GM12878 (cell line): Measurements from ENCODE around the gene TCEANC2. TPM values are rescaled to one million over a fixed set of nuclear protein-coding genes. Genes with fewer than 3 reads are reported as not detected.

Experiments used
- ATAC-seq: fragments of 200-7000 bp; cut with Tn5 transposase; 3 replicates; pipeline ENCODE4 v1.9.1; 2020; ENCODE audit warnings: mild to moderate bottlenecking, moderate library complexity
- BruUV-seq: library from RNA; stranded (reverse); fragments of 400-500 nt; replicated peaks from 2 replicates; lab custom pipeline; 2021; lab: Mats Ljungman, UMichigan
- CTCF ChIA-PET: fragments of 300-600 bp; sonication (Branson Sonifier 250); formaldehyde crosslinking; extraction: SDS; loops from one replicate; lab custom pipeline; 2021; ENCODE audit warnings: inconsistent platforms; lab: Yijun Ruan, JAX
- POLR2A ChIA-PET: fragments of 350-600 bp; formaldehyde crosslinking; extraction: SDS; loops from one replicate; lab custom pipeline; 2021; ENCODE audit warnings: inconsistent platforms; lab: Charles Lee
- RAD21 ChIA-PET: fragments of 300-600 bp; sonication (Branson Sonifier 250); formaldehyde crosslinking; loops from one replicate; lab custom pipeline; 2023; ENCODE audit warnings: antibody characterized with exemption; ENCODE audit not compliant: unreplicated experiment; lab: Charles Lee
- SMC1A ChIA-PET: fragments of 300-600 bp; sonication (Branson Sonifier 250); formaldehyde crosslinking; loops from one replicate; lab custom pipeline; 2023; ENCODE audit not compliant: unreplicated experiment, uncharacterized antibody; lab: Charles Lee
- DNase-seq: peaks from one replicate; pipeline ENCODE4 v3.0.0-alpha.2; 2011; ENCODE audit warnings: low read depth, low spot score
- FAIRE-seq: peaks from 3 replicates; lab custom pipeline; 2011; peaks lifted over from hg19 to GRCh38; lab: Jason Lieb, UNC
- H2AFZ ChIP-seq: 2 replicates; pipeline ENCODE4 v1.6.0; 2011; ENCODE audit warnings: low read depth, low read length, control low read depth; ENCODE audit not compliant: control insufficient read depth
- H3K27ac ChIP-seq: 2 replicates; pipeline ENCODE4 v1.5.1; 2011; ENCODE audit warnings: control low read depth; ENCODE audit not compliant: control insufficient read depth, insufficient read depth
- H3K27me3 ChIP-seq, 2 experiments: replicated peaks in 1 of 2; 2 replicates each; pipeline versions ENCODE4 v1.6.0 to v1.6.1; 2011; ENCODE audit warnings: low read length in 1 of 2; ENCODE audit not compliant: control insufficient read depth in 2 of 2, insufficient read depth in 2 of 2
- H3K36me3 ChIP-seq, 2 experiments: 2 replicates each; pipeline ENCODE4 v1.5.1; 2011; ENCODE audit warnings: low read length in 1 of 2; ENCODE audit not compliant: control insufficient read depth in 2 of 2, insufficient read depth in 2 of 2
- H3K4me1 ChIP-seq: 2 replicates; pipeline ENCODE4 v1.6.1; 2011; ENCODE audit warnings: mild to moderate bottlenecking, low read length, moderate library complexity, mixed read lengths; ENCODE audit not compliant: control insufficient read depth, insufficient read depth
- H3K4me2 ChIP-seq: 2 replicates; pipeline ENCODE4 v1.6.0; 2011; ENCODE audit warnings: control low read depth; ENCODE audit not compliant: control insufficient read depth, insufficient read depth
- H3K4me3 ChIP-seq: fragments of 200-600 bp; sonication (generic); 2 replicates; pipeline ENCODE4 v1.5.1; 2016
- H3K79me2 ChIP-seq: 2 replicates; pipeline ENCODE4 v1.6.0; 2011; ENCODE audit warnings: low read length; ENCODE audit not compliant: control insufficient read depth, insufficient read depth
- H3K9ac ChIP-seq: 2 replicates; pipeline ENCODE4 v1.8.0; 2011; ENCODE audit warnings: low read length, control low read depth, mixed read lengths; ENCODE audit not compliant: control insufficient read depth, insufficient read depth
- H3K9me3 ChIP-seq: replicated peaks from 3 replicates; pipeline ENCODE4 v1.5.1; 2011; ENCODE audit warnings: mild to moderate bottlenecking, low read length; ENCODE audit not compliant: control insufficient read depth, insufficient read depth
- H4K20me1 ChIP-seq: 2 replicates; pipeline ENCODE4 v1.6.0; 2011; ENCODE audit not compliant: control insufficient read depth, insufficient read depth
- EGR1 ChIP-seq, 2 experiments: IDR thresholded peaks; 1 replicate in 1 of 2; 2 replicates in 1 of 2; pipeline ENCODE4 v1.6.1; 2011 to 2012; ENCODE audit warnings: low read depth in 2 of 2, low read length in 2 of 2, borderline replicate concordance in 1 of 2, mild to moderate bottlenecking in 1 of 2, moderate library complexity in 1 of 2
- HCFC1 ChIP-seq: fragments of 150-350 bp; IDR thresholded peaks from 2 replicates; pipeline ENCODE4 v1.6.1; 2014; ENCODE audit warnings: low read length
- POLR2AphosphoS2 ChIP-seq: IDR thresholded peaks from 2 replicates; pipeline ENCODE4 v1.6.1; 2011; ENCODE audit warnings: low read depth, mild to moderate bottlenecking, low read length, improper control_type of control experiment, moderate library complexity
- RAD51 ChIP-seq: fragments of 450-650 bp; IDR thresholded peaks from 2 replicates; pipeline ENCODE4 v1.6.1; 2016; ENCODE audit warnings: moderate library complexity, mild to moderate bottlenecking, inconsistent platforms
- WGBS: methylation state at CpG from one replicate; pipeline ENCODE4 v1.1.6; 2016; ENCODE audit warnings: low lambda C conversion rate; ENCODE audit not compliant: insufficient replicate concordance, insufficient coverage; ENCODE audit errors: missing lambda C conversion rate; 5-methylcytosine and 5-hydroxymethylcytosine counted together
- in situ Hi-C: fragments of 300-500 bp; cut with MboI; formaldehyde crosslinking; loops from 9 replicates; pipeline ENCODE4 v1.14.3; 2018; ENCODE audit warnings: mixed read lengths
- intact Hi-C: fragments of 100-400 bp; cut with micrococcal nuclease; formaldehyde crosslinking; loops from one replicate; pipeline ENCODE4 v1.14.2; 2022; ENCODE audit not compliant: unreplicated experiment
- polyA plus RNA-seq, 11 experiments: library from polyadenylated mRNA; depleted of rRNA in 4 of 11; unstranded in 6 of 11; stranded (reverse) in 5 of 11; fragments of >200 nt; fragmentation: Nextera tagmentation in 4 of 11; fragmentation: Illumina TruSeq in 1 of 11; extraction: Ambion mirVana in 4 of 11; extraction: Trizol in 1 of 11; gene quantifications; 1 replicate in 1 of 11; 2 replicates in 10 of 11; pipeline versions ENCODE4 v1.2.1 to v1.2.3, GENCODE V29; 2011 to 2016; ENCODE audit warnings: inconsistent platforms in 2 of 11, missing spikeins in 2 of 11, low read depth in 1 of 11
- total RNA-seq, 4 experiments: library from RNA; depleted of rRNA in 3 of 4; stranded (reverse); fragments of >200 nt in 3 of 4; fragmentation: Illumina TruSeq in 1 of 4; extraction: Trizol in 1 of 4; gene quantifications; 2 replicates each; pipeline versions ENCODE4 v1.2.1 to v1.2.3, GENCODE V29; 2013 to 2021
- TF ChIP-seq, protein P1 (sequence below): fragments of 450-650 bp; IDR thresholded peaks from 2 replicates; pipeline ENCODE4 v1.6.1; 2017; ENCODE audit warnings: borderline replicate concordance
- TF ChIP-seq, protein P2 (sequence below): fragments of 450-650 bp; IDR thresholded peaks from 2 replicates; pipeline ENCODE4 v1.6.1; 2014; ENCODE audit warnings: mild to moderate bottlenecking

The TCEANC2 gene
- total and polyA plus RNA-seq, 10 of the 15 experiments (the other 5 are each of a cell fraction or from before 2014, with no cell fraction given) = 4.4 to 13.2 (median 6.4) TPM

DNA sequence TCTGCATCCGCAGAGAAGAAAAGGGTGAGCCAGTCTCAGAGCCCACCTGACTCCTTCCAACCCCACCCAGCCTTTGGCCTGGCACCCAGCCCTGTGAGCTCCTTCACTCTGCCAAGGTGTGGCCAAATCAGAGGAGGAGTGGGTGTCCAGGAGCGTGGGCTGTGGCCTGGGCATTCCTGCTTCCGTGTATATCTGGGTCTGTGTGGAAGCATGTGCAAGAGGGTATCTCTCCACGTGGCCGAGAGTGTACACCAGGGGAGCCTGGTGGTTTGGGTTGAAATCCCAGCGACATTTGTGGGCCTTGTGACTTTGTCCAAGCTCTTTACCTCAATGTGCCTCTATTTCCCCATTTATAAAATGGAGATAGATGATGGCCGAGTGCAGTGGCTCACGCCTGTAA, 69.6 kb downstream of the TCEANC2 start (continued):
- TF ChIP-seq EGR1 (IDR thresholded peaks at IDR 0.05; ENCODE audit: borderline replicate concordance in 1 of 2, low read depth in 2 of 2, low read length in 2 of 2) = no peak
- TF ChIP-seq, protein P1, sequence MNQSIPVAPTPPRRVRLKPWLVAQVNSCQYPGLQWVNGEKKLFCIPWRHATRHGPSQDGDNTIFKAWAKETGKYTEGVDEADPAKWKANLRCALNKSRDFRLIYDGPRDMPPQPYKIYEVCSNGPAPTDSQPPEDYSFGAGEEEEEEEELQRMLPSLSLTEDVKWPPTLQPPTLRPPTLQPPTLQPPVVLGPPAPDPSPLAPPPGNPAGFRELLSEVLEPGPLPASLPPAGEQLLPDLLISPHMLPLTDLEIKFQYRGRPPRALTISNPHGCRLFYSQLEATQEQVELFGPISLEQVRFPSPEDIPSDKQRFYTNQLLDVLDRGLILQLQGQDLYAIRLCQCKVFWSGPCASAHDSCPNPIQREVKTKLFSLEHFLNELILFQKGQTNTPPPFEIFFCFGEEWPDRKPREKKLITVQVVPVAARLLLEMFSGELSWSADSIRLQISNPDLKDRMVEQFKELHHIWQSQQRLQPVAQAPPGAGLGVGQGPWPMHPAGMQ = no peak

DNA sequence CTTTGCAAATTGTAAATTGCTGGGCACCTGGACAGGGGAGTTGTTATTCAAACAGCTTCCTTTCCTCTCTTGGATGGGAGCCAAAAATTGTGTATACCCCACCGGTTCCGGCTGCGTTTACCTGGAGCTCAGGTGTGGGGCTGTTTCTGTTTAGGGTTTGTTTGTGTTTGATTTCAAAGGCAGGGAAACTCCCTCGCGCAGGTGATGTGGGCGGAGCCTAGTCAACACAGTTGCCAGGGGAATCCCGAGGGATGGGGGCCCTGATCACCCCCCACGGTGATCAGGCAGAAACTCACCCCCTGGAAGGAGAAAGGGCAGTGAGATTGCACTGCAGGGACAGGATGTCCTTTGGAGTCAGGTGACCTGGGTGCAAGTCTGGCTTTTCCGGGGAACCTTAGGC, 71.1 kb downstream of the TCEANC2 start:
- no peaks in the 10 kb centered on the region for H3K36me3 ChIP-seq
- RAD21 ChIA-PET = interaction anchor here (2.2 kb wide), 1 partner anchor 365 kb away, joined by 7 read pairs; no protein-coding TSS in a partner anchor
- POLR2A ChIA-PET = no interaction called here

More for the DNA sequence above, 71.1 kb downstream of the TCEANC2 start:
- ChIA-PET CTCF (interaction anchor here (0.6 to 2.5 kb wide), 2 partner anchors 362 to 365 kb away, joined by 4 to 11 read pairs; no protein-coding TSS in a partner anchor), SMC1A (interaction anchor here (1.8 kb wide), 1 partner anchor 365 kb away, joined by 5 read pairs; no protein-coding TSS in a partner anchor)
- in situ Hi-C loops = no loop called here
- ATAC-seq (no peak), FAIRE-seq (no peak), DNase-seq (no peak)
- 17% methylated on average over 8 of the region's 9 CpGs for WGBS
- no peak overlapping the region for H3K4me2 ChIP-seq
- BruUV-seq = no TSS peak
- H3K27me3 ChIP-seq = no peaks in the 10 kb centered on the region; a peak in 1 of 4 replicates
- no peak overlapping the region for H3K4me3 ChIP-seq
- H3K4me1 ChIP-seq = no peaks in the 10 kb centered on the region
- H3K79me2 ChIP-seq = no peaks in the 10 kb centered on the region
- H4K20me1 ChIP-seq = no peaks in the 10 kb centered on the region
- no peak overlapping the region for H3K9ac ChIP-seq
- intact Hi-C loops = no loop called here
- H3K9me3 ChIP-seq = no peaks in the 10 kb centered on the region
- TF ChIP-seq, protein P2, sequence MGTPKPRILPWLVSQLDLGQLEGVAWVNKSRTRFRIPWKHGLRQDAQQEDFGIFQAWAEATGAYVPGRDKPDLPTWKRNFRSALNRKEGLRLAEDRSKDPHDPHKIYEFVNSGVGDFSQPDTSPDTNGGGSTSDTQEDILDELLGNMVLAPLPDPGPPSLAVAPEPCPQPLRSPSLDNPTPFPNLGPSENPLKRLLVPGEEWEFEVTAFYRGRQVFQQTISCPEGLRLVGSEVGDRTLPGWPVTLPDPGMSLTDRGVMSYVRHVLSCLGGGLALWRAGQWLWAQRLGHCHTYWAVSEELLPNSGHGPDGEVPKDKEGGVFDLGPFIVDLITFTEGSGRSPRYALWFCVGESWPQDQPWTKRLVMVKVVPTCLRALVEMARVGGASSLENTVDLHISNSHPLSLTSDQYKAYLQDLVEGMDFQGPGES = no peak
- no peak for TF ChIP-seq RAD51
- TF ChIP-seq HCFC1 = no peak
- no peak for TF ChIP-seq POLR2AphosphoS2
- H3K27ac ChIP-seq = no peak overlapping the region
- no peak overlapping the region for H2AFZ ChIP-seq
